KOPT-K1 (cell line): ENCODE results near the gene ZNF519.
"Not testable (repeated sequence)": the region's sequence is repeated elsewhere in the genome, so short reads cannot be mapped to it uniquely, and the experiment has no call there.

Source experiments
- H3K27ac ChIP-seq: fragments of 200-600 bp; sonication (generic); 2 replicates; pipeline ENCODE4 v1.5.1; 2016; ENCODE audit warnings: antibody characterized with exemption, mild to moderate bottlenecking, low read depth, low read length; ENCODE audit not compliant: poor library complexity, severe bottlenecking
- H3K36me3 ChIP-seq: fragments of 200-600 bp; sonication (generic); 2 replicates; pipeline ENCODE4 v1.5.1; 2017; ENCODE audit warnings: antibody characterized with exemption, mild to moderate bottlenecking, low read length, moderate library complexity; ENCODE audit not compliant: insufficient read depth
- H3K9me3 ChIP-seq: fragments of 200-600 bp; sonication (generic); 2 replicates; pipeline ENCODE4 v1.5.1; 2017; ENCODE audit warnings: antibody characterized with exemption, low read length, mild to moderate bottlenecking; ENCODE audit not compliant: insufficient read depth, poor library complexity, severe bottlenecking

ZNF519 gene

DNA sequence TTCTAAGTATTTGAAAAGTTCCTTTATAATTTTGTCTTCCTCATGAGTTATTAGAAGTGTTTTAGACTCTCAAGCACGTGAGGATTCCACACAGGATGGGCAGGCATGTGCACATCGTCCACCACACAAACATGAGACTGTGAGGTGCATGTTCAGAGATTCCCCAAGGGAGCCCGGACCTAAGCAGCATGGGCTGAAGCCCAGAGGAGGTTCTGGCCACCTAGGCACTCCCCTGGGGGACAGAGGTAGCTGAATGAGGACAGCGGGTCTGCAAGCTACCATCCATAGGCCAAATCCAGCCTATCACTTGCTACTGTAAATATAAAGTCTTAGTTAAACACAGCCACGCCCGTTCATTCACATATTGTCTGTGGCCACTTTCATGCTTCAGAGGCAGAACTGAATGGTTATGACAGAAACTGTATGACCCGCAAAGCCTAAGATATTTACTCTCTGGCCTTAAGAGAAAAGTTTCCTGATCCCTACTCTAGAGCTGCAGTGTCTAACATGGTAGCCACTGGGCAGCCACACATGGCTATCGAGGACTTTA, 19.4 kb upstream of the ZNF519 start:
- H3K9me3 ChIP-seq, H3K27ac ChIP-seq, H3K36me3 ChIP-seq: not testable (repeated sequence)

DNA sequence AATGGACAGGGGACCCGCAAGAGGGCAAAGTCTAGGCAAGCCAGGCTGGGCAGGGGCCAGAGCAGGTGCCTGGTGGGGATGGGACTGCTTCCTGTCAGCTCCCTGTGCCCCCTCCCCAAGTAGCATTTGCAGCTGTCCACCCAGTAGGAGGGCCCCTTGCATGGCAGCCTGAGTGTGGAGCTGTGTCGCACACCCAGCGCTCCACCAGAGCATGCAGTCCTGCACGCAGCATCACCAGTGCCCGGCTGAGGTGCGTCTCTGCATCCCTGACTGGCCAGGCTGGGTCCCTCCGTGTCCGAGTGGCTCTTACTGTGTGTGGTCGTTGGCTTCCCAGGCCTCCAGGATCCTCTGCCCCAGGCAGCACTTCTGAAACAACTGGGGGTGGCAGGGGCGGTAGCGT, 18.5 kb upstream of the ZNF519 start:
- not testable (repeated sequence) for H3K36me3 ChIP-seq, H3K27ac ChIP-seq

DNA sequence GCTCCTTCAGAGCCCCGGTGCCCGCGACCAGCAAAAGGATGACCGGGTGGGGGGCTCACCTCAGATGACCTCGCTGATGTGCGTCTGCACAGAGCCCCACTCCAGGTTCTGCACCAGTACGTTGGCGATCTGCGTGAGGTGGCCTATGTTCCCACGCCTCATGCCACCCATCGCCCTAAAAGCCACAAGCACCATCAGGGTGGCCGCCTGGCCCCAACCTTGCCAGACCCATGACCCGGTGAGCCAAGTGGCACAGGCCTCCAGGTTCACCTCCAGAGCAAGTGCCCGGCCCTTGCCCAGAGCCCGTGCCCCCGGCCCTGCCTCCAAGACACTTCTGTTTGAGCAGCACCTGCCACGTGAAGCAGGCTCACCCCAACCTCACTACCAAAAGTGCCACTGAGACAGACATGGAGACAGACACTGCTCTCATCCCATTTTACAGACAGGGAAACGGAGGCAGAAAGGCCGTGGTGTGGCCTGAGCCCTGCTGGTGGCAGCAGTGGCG, 17.7 kb upstream of the ZNF519 start:
- H3K27ac ChIP-seq, H3K36me3 ChIP-seq, H3K9me3 ChIP-seq: not testable (repeated sequence)

More for the DNA sequence above, 18.5 kb upstream of the ZNF519 start:
- not testable (repeated sequence) for H3K9me3 ChIP-seq

DNA sequence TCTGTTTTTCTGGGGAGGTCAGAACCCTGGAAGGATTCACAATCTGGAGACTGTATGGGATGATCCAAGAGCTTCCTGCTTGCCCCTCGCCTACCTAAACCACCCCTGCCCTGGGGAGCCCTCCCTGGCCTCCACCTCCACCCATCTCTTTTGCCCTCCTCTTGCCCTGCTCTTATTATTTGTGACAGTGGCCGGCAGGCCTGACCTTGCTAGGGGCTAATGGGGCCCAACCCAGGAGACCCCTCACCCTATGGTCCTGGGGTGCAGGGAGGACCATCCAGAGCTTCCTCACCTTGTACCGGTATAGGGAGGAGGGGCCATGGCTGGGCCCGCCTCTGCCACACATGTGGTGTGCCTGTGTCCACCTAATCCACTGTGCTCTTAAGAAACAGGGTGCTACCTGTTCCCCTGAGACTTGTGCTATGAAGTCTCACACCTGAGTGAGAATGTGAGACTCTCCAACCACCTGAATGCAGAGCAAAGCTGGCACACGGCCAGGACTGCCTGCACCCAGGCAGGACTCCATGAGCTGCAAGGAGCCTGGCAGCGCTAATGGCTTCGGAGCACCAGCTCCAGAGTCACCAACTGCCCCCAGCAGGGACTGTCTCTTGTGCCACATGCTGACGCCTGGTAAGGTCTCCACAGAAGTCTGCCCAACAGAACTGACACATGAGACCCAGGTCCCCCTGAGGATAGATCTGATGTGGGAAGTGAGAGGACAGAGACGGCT, 17.1 kb upstream of the ZNF519 start:
- H3K36me3 ChIP-seq, H3K27ac ChIP-seq, H3K9me3 ChIP-seq: not testable (repeated sequence)

DNA sequence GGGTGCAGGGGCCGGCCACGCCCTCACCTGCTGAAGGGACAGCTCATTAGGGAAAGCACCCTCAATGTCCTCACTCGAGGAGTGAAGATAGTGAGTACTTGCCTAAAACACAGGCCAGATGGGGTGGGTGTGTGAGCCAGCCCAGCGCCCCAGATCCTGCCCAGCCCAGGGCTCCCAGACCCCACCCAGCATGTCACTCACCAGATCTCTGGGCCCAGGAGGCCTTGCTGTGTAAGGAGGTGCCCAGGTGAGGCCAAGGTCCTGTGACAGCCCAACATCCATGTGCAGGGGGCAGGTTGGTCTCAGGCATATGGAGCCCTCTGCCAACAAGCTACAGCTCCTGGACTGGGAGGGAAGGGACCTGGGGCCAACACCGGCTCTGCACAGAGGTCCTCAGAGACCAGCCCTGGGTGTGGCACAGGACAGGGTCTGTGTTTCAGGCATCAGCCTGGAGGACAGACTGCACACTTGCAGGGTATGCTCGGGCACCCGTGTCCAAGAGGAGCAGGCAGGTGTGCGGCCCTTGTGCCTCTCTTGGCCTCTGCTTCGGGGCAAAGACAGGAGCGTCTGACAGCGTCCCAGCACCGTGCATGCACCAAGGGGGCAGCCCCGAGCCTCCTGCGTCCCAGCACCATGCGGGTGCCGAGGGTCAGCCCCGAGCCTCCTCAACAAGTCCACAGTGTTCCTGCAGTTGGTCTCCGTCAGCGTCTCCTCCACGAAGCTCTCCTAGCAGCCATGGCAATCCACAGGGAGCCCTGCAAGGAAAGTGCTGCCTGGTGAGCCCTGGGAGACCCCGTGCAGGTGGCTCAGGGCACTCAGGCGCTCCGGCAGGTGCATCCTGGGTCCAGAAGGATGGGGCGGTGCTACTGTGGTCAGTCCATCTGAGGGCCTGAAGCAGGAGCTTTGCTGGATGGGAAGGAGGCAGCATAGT, 16.0 kb upstream of the ZNF519 start:
- not testable (repeated sequence) for H3K27ac ChIP-seq, H3K9me3 ChIP-seq, H3K36me3 ChIP-seq

DNA sequence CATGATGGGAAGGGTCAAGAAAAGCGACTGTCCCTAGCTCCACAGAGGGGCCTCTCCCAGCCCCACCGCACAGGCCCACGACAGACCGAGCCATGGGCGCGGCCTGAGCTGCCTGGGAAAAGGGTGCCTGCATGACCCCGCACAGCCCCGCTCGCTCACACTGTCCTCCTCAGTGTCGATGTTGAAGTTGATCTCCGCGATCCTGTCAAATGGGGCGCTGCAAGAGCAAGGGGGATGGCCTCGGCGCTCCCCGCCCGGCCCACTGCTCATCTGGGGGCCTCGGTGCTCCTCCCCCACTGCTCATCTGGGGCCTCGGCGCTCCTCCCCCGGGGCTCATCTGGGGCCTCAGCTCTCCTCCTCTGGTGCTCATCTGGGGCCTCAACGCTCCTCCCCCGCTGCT, 14.5 kb upstream of the ZNF519 start:
- not testable (repeated sequence) for H3K36me3 ChIP-seq, H3K9me3 ChIP-seq

DNA sequence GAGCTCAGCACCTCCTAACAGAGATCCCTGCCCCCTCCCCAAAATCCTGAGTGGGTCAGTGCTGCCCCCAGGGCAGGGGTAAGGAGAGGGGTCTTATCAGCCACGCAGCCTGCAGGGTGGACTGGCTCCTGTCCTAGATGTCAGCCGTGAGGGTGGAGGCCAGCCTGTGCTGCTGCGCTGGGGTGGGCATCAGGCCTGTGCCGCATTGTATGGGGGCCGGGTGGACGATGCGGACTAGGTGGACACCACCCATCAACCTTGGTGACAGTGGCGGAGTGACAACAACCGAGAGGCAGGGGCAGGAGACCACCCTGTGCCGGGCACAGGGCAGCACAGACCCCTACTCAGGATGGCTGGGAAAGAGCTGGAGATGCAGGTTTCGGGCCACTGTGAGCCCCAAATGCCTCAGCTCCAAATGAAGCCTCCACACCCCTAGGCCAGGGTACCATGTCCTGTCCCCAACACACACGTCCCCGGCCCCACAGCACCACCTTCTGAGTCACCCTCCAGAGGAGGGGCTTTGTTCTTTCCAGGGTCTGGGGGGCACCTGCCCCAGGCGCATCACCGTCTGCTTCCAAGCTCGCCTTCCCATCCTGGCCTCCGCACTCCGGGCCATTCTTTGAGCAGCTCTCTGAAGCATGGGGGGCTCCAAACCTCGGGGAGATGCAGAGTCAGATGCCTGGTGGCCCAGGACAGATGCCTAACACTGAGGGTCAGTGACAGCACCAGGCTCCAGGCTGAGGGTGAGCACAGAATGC, 13.5 kb upstream of the ZNF519 start:
- not testable (repeated sequence) for H3K9me3 ChIP-seq

More for the DNA sequence above, 14.5 kb upstream of the ZNF519 start:
- not testable (repeated sequence) for H3K27ac ChIP-seq

DNA sequence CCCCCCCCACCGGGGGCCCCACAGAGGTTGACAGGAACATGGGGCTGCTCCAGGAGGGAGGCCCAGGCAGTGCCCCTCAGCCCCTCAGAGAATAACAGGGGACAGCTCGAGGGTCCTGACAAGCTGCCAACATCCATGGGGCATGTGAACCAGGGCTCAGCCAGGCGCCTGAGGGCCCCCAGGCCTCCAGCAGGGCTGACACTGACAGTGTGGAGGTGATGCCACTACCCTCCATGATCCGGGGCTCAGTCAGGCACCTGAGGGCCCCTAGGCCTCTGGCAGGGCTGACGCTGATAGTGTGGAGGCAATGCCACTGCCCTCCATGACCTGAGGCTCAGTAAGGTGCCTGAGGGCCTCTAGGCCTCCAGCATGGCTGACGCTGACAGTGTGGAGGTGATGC, 12.8 kb upstream of the ZNF519 start:
- H3K36me3 ChIP-seq, H3K27ac ChIP-seq, H3K9me3 ChIP-seq: not testable (repeated sequence)

More for the DNA sequence above, 13.5 kb upstream of the ZNF519 start:
- not testable (repeated sequence) for H3K36me3 ChIP-seq, H3K27ac ChIP-seq

DNA sequence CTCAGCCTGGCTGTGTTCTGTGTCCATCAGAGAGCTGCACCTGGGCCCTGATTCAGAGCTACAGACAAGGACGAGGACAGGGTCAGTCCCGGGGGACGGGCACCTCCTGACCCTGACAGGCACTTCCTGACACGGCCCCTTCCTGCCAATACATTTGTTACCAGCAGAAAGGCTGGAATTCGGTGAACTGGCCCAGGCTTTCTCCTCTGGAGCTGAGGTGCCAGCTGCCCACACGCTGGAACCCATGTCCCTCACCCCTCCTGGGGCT, 12.3 kb upstream of the ZNF519 start:
- Histone ChIP-seq H3K36me3 (no peaks in the 10 kb centered on the region), H3K9me3 (no peaks in the 10 kb centered on the region), H3K27ac (no peak overlapping the region)

DNA sequence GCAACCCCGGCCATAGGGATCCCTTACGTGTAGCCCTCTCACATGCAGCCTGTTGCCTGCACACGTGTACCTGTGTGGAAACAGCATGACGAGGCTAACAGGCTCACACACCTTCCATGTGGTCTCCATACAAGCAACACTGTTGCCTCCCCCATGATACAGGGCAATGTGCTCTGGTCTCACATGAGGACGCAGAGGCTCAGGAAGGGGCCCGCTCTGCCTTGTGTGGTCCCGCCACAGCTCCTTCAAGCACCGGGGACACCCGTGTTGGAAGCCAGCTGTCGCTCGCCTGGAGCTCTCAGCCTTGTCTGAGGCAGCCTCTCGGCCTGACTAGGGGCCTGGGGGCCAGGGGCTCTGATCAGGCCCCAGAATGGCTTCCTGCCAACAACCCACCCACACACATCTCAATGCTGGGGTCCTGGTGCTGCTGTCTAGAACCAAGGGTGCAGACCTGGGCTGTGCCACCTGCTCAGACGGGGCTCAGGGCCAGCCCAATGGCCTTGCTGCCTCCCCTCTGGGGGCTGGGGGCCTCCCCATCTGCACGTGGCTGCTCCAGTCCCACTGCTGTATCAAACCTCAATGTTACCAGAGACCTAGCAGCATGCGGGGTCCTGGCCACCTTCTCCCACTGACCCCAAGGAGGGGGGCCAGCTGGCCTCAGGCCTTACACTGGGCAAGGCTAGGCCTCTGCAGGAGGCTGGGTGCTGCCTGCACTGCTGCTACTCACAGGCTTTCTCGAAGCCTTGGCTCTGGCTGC, 11.8 kb upstream of the ZNF519 start:
- H3K27ac ChIP-seq, H3K36me3 ChIP-seq, H3K9me3 ChIP-seq: not testable (repeated sequence)

DNA sequence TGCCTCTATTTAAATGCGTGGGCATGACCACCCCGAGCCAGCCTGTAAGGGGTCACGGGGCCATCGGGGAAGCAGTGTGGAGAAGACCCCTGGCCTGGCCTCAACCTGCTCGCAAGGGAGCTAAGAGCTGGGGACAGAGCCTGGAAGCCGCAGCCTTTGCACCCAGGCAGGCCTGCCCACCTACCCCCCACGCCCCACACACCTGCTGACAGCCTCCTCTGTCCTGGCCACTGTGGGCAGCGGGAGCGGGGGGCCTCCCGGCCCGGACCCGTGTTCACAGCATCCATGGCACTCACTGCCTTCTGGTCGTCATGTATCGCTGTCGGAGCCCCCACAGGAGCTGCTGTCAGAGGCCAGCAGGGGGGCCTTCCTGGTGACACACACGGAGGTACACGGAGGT, 11.2 kb upstream of the ZNF519 start:
- not testable (repeated sequence) for H3K27ac ChIP-seq, H3K9me3 ChIP-seq, H3K36me3 ChIP-seq

DNA sequence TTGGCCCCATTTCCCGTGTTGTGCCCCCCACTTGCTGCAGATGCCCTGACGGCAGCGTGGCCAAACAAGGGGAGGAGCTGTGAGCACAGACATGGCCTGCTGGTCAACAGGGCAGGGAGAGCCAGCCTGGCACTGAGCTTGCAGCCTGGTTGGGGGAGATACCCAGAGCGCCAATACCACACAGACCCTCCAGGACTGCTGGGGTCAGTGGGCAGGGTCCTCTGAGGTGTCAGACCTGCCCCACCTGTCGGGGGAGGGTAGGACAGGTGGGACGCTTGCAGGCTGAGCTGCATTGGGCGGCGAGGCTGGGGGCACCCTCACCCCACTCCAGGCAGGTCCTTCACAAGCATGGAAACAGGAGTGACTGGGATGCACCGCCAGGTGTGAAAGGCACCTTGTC, 9.9 kb upstream of the ZNF519 start:
- H3K36me3 ChIP-seq, H3K9me3 ChIP-seq, H3K27ac ChIP-seq: not testable (repeated sequence)

DNA sequence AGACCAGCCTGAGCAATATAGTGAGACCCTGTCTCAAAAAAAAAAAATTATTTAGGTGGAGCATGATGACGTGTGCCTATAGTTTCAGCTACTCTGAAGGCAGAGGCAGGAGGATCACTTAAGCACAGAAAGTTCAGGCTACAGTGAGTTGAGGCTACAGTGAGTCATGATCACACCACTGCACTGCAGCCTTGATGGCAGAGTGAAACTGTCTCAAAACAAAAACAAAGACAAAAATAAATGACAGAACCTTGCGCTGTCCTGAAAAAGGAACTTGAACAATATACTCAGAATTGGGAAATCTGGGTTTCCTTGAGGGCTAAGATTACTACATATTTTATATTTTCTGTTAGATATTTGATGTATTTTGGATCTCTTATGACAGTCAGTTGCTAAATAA, 7.3 kb upstream of the ZNF519 start:
- not testable (repeated sequence) for H3K9me3 ChIP-seq, H3K36me3 ChIP-seq, H3K27ac ChIP-seq

DNA sequence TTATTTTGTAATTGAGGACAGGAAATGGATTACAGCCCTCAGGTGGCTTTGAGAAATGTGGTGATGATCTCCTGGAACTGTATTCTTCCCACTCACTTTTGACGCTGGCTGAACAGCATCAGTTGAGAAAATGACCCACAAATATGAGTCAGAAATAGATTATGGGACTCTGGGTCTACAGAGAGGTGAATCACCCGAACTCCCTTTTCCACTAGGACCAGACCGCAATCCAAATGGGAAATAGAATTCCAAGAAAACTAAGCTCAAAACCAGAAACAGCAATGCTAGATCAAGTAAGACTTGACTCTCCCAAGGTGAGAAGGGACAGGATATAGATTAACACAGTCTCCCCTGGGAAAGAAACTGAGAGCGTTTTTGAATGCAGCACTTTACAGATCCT, 5.7 kb upstream of the ZNF519 start:
- H3K9me3 ChIP-seq, H3K36me3 ChIP-seq, H3K27ac ChIP-seq: not testable (repeated sequence)
